Activated gamma-delta T cell treated with Interleukin-2 at 50 U/mL for 16 hours (primary cell): ENCODE measurements around the gene OXSR1.
"Not testable (repeated sequence)": the region's sequence is repeated elsewhere in the genome, so short reads cannot be mapped to it uniquely, and the experiment has no call there.

Experiments
- DNase-seq: peaks from one replicate; pipeline ENCODE4 v3.0.0-alpha.2; 2020

Gene OXSR1

DNA sequence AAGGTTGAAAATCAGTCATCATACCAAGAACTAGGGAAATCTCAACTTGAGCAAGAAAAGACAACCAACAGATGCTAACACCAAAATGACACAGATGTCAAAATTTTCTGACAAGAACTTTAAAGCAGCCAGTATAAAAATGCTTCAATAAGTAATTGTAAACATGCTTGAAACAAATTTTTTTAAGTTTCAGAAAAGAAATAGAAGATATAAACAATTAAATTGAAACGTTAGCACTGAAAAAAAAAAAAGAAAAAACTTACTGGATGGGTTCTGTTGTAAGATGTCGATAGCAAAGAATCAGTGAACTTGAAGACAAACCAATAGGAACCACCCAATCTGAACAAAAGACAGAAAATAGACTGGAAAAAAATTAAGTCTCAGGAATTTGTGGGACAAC, 18.8 kb upstream of the OXSR1 start:
- no peak for DNase-seq

DNA sequence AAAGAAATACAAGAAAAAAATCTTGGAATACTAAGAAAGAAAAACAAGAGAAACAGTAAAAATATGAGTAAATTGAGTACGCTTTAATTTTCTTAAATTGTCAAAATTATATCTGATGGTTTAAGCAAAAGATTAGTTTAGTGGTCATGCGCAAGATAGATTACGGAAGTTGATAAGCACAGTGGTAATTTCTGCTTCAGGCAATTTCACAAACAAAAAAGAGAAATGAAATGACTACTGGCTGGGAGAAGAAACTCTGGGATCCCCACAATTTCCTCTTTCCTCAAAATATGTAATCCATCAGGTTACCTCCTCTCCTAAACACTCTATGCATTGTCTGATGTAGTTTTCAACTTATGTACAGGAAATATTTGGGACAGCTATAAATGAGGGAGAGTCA, 17.9 kb upstream of the OXSR1 start:
- no peak for DNase-seq

DNA sequence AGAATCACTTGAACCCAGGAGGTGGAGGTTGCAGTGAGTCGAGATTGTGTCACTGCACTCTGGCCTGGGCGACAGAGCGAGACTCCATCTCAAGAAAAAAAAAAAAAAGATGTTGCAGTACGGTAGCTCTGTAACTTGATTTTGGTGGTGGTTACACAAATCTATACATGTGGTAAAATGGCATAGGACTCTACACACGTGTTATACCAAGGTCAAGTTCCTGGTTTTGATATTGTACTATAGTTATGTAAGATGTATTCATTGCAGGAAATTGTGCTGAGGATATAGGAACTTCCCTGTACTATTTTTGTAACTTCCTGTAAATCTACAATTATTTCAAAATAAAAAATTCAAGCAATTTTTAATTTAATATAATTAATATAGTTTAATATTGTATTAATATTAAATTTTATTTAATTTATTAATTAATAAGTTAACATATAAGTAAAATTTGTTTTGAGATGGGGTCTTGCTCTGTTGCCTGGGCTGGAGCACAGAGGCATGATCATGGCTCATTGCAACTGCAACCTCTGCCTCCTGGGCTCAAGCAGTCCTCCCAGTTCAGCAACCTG, 16.9 kb upstream of the OXSR1 start:
- DNase-seq, result no peak

DNA sequence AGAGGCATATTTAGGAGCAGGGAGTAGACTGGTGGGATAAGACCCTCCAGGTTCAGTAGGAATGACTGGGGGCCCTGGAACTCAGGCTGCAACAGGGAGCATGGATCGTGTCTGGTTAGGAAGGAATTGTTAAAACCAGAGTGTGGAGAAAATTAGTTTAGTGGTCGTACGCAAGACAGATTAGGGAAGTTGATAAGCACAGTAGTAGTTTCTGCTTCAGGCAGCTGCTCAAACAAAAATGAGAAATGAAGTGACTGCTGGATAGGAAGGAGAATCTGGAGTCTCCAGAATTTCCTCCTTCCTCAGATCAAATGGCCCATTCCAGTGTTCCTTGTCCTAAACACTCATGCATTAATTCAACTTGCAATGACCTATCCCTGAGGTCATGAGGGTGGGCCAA, 15.6 kb upstream of the OXSR1 start:
- DNase-seq, result no peak

DNA sequence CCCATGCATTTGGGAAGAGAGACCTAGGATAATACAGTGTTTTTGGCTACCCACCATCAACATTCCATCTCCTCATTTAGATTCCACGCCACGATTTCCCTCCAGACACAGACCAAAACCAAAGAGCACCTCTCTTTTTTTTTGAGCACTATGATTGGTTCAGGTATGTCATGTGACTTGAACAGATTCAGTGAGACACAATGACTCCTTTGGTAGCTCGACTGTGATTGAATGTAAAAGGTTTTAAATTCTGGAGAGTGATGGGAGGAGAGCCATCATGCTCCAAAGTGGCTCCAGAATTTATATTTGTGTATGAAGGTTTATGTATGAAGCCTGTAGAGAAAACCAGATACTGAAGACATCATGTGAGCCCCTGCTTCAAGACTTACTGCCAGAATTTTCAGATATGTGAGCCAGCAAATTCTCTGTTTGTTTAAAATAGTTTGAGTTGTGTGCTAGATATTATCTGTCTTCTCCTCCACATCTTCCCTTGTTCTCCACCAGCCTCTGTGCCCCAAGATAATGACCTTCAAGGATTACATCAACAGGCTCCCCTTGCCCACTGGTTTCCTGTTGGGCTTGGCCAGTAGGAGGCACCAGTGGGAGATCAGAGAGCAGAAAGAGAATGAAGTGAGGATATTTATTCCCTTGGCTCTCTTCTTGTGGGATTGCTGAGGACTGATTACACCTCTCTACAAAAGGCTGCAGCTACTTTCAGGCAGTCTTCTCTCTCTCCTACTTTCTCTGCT, 14.4 kb upstream of the OXSR1 start:
- no peak for DNase-seq

DNA sequence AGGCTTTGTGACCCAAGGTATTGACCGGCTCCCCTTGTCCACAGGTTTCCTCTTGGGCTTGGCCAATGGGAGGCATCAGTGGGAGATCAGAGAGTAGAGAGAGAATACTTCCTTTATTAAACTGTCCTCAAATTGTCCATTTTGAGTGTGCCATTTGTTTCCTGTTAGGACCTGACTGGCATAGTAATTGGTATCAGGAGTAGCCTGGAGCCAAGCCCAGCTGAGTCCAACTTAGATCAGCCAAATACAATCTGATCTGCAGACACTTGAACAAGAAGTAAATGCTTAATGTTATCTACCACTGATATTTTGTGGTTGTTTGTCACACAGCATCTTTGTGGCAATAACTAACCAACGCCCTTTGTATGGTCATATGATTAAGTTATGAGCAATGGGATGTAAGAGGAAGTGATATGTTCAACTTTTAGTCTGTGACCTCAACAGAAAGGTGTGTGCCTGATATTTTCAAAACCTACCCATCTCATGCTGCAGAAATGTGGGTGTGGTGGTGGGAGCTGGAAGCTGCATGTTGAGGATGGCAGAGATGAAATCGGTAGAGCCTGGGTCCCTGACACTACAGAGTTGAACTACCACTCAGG, 13.6 kb upstream of the OXSR1 start:
- no peak for DNase-seq

DNA sequence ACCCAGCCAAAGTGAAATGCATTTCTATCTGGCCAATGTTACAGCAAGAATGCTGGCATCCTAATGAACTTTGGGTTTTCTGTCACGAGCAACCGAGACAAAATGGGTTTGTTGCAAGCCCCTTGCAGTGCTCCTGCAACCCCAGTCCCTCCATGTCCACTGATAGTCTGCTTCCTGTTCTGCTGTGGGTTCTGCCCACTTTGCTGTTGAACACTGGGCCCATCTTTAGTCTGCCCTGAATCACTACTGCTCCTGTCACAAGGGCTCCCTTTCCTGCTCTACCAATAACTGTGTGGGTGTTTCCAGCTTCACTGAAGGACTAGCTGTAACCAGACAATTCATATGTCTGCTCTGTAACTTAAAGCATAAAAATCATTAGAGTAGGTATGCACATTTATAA, 12.7 kb upstream of the OXSR1 start:
- DNase-seq, result no peak

DNA sequence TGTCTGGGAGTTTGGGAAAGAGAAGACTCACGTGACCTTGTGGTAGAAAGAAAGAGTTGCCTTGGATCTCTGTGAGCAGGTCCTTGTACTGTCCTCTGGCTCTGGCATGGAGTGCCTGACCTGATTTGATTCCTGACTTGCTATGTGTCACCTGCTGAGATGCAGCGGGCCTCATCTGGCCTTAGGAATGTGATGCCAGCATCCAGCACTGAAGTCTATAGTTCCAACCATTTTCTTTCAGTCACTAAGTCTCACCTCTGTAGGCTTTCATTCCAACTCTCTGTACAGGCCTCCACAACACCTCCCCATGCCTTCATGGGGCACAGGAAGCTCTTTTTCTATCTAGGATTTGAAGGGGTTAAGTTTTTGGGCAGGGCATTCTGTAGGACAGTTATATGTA, 12.1 kb upstream of the OXSR1 start:
- DNase-seq, result no peak

DNA sequence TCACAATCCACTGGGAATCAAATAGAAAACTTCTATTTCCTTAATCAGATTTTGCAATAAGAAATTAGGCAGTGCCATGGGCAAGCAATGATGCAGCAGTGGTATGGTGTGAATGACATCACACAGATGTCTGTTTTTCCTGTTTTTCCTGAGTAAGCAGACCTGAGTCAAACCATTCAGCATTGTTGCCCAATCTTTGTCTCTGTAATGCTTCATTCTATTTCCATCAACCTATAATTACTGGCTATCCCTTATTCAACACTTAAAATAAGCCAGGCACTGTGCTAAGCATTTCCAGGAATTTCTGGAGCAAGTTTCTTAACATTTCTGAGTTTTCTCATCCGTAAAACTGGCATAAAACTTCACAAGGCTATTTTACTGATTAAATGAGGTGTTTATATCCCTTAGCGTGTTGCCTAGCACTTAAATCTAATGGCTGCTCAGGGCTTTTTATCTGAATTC, 11.3 kb upstream of the OXSR1 start:
- DNase-seq, result no peak

DNA sequence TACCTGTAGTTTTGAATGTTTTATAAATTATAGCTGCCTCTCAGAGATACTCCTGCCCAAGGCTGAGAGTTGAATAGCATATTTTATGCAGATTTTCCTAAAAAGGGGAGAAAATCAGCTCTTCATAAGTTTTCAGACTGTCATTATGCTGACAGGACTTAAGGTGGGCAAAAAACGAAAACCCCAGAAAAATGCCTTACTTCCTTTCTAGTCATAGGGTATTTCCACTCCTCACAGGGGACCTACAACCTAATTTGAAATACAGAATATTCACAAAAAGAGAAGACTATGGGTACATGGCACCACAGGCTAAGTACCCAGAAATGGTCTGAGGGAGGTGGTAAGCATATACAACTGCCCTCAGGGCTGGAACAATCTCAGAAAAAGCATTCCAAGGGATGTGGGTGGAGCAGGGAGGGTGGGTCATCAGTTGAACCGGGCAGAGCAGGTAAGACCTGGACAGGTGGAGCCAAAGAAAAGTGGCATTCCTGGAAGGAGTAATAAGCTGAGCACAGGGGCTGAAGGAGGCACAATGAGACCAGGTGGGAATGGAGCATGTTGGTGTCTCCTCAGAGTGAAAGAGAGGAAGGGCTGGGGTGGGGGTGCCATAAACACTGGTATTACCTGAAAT, 10.6 kb upstream of the OXSR1 start:
- no peak for DNase-seq

DNA sequence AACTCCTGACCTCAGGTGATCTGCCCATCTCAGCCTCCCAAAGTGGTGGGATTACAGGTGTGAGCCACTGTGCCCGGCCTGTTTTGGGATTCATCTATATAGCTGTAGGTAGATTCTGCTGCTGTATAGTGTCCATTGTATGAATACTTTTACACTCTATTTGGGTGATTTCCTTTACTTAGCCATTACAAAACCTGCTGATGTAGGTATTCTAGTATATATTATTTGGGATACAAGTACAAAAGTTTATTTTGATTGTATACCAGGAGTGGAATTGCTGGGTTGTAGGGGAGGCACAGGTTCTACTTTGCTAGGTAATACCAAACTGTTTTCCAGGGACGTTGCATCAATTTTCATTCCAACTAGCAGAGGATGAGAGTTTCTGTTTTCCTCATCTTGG, 9.5 kb upstream of the OXSR1 start:
- DNase-seq, result no peak

DNA sequence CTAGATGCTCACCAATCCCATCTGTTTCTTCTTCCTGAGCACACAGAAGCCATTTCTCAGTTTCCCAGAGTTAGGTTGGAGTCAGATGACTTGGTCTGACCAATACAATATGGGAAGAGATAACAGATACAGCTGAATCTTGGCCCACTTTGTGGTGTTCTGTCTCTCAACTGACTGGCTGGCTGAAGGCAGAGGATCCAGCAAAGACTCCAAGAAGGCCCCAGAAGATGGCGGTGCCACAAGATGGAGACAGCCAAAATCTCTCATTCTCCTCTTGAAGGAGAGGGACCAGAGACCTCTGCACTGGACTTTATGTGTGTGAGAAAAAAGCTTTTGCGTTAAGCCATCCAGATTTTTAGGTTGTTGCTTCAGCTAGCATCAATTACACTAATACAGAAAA, 8.2 kb upstream of the OXSR1 start:
- DNase-seq, result no peak

DNA sequence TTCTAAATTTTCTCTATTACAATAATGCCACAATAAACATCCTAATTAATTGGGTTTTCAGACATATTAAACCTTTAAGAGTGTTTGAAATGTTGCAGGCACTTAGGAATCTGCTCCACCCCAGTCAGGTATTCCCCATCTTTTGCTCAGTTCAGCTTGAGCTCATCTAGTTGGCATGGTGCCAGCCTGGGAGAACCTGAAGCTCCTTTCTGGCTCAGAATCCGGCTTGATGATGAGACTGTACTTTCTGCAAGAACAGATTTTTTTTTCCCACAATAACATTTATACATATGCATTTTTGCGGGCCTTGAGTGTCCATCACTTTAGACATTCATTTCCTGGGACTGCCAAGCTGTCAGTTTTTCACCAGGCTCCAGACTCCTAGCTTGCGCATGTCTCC, 7.7 kb upstream of the OXSR1 start:
- no peak for DNase-seq

DNA sequence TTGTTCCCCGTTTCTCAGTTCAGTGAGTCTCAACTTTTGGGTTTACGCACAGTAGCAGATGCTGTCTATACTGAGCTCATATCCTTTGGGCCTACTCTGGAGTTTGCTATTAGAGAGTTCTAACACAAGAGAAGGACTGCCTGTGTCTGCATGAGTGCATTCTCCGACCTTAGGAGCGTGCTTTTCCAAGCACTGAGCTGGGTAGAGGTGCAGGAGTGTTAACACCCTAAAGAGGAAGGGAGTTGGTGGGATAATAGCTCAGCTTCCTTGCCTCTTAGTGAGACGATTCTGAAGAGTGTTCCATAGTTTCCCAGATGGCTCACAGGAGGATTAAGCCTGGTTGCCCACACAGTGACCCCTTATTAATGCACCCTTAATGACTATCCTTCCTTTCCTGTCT, 6.9 kb upstream of the OXSR1 start:
- DNase-seq, result no peak

DNA sequence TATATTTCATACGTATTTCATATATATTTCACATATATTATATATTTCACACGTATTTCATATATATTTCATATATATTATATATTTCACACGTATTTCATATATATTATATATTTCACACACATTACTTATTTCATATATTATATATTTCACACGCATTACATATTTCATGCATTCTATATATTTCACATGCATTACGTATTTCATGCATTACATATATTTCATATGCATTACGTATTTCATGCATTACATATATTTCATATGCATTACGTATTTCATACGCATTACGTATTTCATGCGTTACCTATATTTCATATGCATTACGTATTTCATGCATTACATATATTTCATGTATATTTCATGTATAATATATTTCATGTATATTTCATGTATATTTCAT, 4.6 kb upstream of the OXSR1 start:
- not testable (repeated sequence) for DNase-seq

DNA sequence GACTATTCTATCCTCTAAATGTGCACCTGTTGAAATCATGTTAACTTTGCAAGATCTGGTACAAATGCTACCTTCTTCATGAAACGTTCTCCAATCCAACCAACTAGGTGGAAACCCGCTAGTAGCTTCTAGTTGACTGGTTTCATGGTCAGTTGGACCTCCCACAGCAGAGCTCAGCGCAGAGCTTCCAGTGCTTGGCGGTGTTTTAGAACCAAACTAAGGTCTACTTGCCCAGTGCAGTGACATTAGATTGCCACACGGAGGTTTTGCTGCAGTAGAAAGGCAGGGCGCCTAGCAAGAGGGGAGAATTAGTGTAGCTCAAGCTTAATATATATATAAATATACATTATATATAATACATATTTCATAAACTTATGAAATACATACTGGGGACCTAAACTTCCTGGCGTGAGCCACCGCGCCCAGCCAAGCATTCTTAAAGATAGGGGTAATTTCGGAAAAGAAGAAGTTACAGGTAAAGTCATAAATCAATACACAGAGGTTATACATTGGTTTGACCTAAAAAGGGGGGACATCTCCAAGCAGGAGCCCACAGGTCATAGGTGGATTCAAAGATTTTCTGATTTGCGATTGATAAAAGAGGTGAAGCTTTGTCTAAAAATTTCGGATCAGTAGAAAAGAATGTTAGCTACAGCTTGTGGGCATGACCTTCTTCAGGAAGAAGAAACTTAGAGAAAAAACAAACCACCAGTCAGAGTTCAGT, 2.1 kb upstream of the OXSR1 start:
- no peak for DNase-seq

DNA sequence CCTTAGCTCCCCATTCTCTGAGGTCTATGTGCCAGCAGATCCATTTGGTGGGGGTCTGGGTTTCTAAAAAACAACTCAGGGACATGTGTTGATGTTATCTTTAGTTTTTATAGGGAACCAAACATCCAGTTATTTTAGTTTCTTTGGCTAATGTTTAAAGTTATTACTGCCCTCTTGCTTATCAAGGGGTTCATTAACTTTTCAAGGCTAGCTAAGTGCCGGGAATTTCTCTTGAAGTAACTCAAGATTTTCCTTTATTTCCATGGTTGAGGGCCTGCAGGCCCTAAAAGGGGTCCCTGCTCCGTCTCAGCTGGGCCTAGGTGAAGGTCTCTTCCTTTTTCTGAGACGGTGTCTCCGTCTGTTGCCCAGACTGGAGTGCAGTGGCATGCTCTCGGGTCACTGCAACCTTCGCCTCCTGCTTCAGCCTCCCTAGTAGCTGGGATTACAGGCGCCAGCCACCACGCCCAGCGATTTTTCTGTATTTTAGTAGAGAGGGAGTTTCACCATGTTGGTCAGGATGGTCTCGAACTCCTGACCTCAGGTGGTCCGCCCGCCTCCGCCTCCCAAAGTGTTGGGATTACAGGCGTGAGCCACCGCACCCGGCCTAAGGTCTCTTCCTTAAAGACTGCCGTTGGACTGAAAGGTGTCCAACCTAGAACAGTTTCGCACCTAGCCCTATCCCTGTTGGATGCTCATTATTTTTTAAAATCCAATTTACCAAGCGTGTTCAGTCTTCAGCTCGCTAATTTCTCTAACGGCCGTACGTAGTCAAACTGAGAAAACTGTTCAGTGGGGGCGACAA, 1.3 kb upstream of the OXSR1 start:
- DNase-seq, result no peak

DNA sequence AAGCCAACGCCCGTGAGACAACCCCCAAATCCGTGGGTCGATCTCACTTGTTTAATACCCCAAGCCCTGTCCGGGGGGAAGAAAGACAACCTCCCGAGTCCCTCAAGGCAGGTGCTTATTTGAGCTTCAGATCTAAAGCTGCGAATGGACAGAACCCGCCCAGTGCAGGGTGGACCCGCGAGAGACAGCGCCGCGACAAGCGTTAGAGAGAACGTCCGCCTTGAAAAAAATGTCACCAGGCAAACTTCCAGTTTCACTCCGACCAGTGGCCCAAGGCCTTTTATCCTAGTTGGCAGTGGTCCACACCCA, 740 bp upstream of the OXSR1 start:
- DNase-seq, result no peak

DNA sequence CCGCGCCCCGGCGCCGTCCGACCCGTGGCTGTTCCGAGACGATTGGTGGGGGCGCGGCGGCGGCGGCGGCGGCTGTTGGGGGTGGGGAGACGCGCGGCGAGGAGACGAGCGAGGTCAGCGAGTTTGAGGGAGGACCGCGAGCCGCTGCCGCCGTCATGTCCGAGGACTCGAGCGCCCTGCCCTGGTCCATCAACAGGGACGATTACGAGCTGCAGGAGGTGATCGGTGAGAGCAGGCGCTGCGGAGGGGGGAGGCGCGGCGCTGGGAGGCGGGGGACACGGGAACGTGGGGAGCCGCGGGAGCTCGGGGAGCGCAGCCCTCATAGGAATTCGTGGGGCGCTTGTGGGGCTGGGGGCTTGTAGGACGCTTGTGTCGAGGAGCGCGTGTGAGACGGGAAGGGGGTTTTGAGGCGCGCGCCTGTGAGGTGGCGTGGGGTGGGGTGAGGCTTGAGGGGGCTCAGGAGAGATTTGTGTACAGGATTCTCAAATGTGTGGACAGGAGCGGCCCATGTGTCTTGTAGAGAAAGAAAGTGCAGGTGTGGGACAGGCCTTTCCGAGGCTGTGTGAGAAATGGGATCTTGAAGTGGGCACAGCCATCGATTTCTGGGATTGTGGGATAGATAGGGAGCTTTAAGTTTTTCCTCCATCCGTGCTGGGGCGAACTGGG, 518 bp downstream of the OXSR1 start:
- DNase-seq, result no peak

DNA sequence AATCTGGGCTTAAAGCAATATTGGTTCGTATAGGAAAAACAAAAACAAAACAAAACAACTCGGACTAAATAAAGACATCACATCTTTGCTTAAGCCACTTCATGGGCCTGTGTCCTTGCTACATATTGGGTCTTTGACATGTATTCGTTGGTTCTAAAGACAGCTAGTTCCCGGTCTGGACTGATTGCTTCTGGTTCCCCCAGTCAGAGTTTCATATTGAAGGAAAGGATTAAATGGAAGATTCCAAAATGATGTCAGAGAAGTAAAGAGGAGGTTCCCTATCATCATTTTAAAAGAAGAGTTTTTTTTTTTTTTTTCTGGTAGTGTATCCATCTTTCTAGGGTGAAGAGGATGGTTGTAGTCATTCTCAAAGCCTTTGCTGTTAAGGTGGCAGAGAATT, 2.3 kb downstream of the OXSR1 start:
- DNase-seq, result no peak

DNA sequence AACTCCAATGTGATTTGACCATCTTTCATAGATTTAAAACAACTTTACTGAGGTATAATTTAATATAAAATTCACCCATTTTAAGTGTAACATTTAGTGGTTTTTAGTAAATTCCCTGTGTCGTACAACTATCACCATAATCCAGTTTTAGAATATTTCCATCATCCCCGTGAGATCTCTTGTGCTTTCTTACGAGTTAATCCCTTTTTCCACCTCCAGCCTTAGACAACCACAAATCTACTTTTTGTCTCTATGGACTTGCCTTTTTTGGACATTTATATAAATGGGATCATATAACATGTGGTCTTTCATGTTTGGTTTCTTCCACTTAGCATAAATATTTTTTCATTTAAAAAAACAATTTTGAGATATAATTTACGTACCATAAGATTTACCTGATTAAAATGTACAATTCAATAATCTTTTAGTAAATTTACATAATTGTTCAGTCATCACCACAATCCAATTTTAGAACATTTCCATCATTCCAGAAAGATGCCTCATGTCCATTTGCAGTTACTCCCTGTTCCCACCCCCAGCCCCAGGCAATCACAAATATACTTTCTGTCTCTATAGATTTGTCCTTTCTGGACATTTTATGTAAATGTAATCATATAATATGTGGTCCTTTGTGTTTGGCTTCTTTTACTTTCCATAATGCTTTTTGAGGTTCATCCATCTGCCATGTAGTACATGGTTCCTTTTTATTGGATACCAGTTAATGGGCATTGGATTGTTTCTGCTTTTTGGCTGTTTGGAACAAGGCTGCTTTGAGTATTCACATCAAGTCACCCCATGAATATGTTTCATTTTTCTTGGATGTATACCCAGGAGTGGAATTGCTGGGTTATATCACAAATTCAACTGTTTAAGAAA, 3.1 kb downstream of the OXSR1 start:
- no peak for DNase-seq
